K562 (cell line): Measurements from ENCODE around the gene NANS. TPM values are rescaled to one million over a fixed set of nuclear protein-coding genes. Genes with fewer than 3 reads are reported as not detected.
"Not testable (repeated sequence)": the region's sequence is repeated elsewhere in the genome, so short reads cannot be mapped to it uniquely, and the experiment has no call there.

Experiments used
- ATAC-seq: fragments of 200-7000 bp; cut with Tn5 transposase; 3 replicates; pipeline ENCODE4 v1.9.1; 2020; ENCODE audit warnings: moderate library complexity
- BruUV-seq: library from RNA; stranded (reverse); fragments of 400-500 nt; replicated peaks from 2 replicates; lab custom pipeline; 2021; lab: Mats Ljungman, UMichigan
- CTCF ChIA-PET: fragments of 300-600 bp; formaldehyde crosslinking; extraction: SDS; loops from one replicate; lab custom pipeline; 2021; ENCODE audit warnings: low intra/inter-chr PET ratio; lab: Yijun Ruan, JAX
- POLR2A ChIA-PET: fragments of 300-600, 350-650 bp; sonication (Branson Sonifier 250); formaldehyde crosslinking; extraction: SDS; loops from one replicate; lab custom pipeline; 2021; ENCODE audit warnings: antibody characterized with exemption, inconsistent platforms; lab: Yijun Ruan, JAX
- DNase-seq, 4 experiments: peaks; one replicate each; pipeline versions ENCODE4 v3.0.0 to v3.0.0-alpha.2; 2011 to 2018; ENCODE audit warnings: low spot score in 3 of 4, mixed read lengths in 3 of 4; ENCODE audit errors: extremely low read depth in 1 of 4
- FAIRE-seq: peaks from 2 replicates; lab custom pipeline; 2011; peaks lifted over from hg19 to GRCh38; lab: Jason Lieb, UNC
- H2AFZ ChIP-seq: 2 replicates; pipeline ENCODE4 v1.6.0; 2011; ENCODE audit warnings: low read depth, low read length, control low read depth, inconsistent platforms
- H3K27ac ChIP-seq: fragments of 200-600 bp; 3 replicates; pipeline ENCODE4 v1.8.0; 2011; ENCODE audit warnings: low read depth, mild to moderate bottlenecking, control low read depth, inconsistent platforms, low read length, moderate library complexity, mixed read lengths; ENCODE audit errors: extremely low read depth
- H3K27me3 ChIP-seq, 2 experiments: fragments of 300-600 bp in 1 of 2; 2 replicates in 1 of 2; 3 replicates in 1 of 2; pipeline versions ENCODE4 v1.6.0 to v1.8.0; 2011; ENCODE audit warnings: inconsistent platforms in 2 of 2, low read length in 2 of 2, mild to moderate bottlenecking in 1 of 2, mixed read lengths in 1 of 2, moderate library complexity in 1 of 2; ENCODE audit not compliant: control insufficient read depth in 2 of 2, insufficient read depth in 2 of 2
- H3K36me3 ChIP-seq: fragments of 300-600 bp; 3 replicates; pipeline ENCODE4 v1.8.0; 2011; ENCODE audit warnings: mild to moderate bottlenecking, low read length, inconsistent platforms; ENCODE audit not compliant: control insufficient read depth, insufficient read depth
- H3K4me1 ChIP-seq, 2 experiments: fragments of 200-600 bp in 1 of 2; replicated peaks in 1 of 2; 2 replicates in 1 of 2; 3 replicates in 1 of 2; pipeline versions ENCODE4 v1.5.1 to v1.8.0; 2011; ENCODE audit warnings: inconsistent platforms in 2 of 2, low read length in 2 of 2, mild to moderate bottlenecking in 1 of 2, mixed read lengths in 1 of 2, moderate library complexity in 1 of 2; ENCODE audit not compliant: control insufficient read depth in 2 of 2, insufficient read depth in 2 of 2
- H3K4me2 ChIP-seq: 2 replicates; pipeline ENCODE4 v1.6.1; 2011; ENCODE audit warnings: low read length, control low read depth, inconsistent platforms, mixed read lengths; ENCODE audit not compliant: insufficient read depth
- H3K4me3 ChIP-seq: fragments of 200-600 bp; sonication (generic), shearing (Covaris generic); 2 replicates; pipeline ENCODE4 v1.5.1; 2016; ENCODE audit warnings: control low read depth, inconsistent platforms
- H3K79me2 ChIP-seq: fragments of 200-600 bp; 3 replicates; pipeline ENCODE4 v1.8.0; 2011; ENCODE audit warnings: low read length, inconsistent platforms; ENCODE audit not compliant: control insufficient read depth, insufficient read depth
- H3K9ac ChIP-seq, 2 experiments: 2 replicates each; pipeline versions ENCODE4 v1.6.0 to v1.6.1; 2011; ENCODE audit warnings: low read depth in 2 of 2, low read length in 2 of 2, control low read depth in 1 of 2, inconsistent platforms in 1 of 2, mild to moderate bottlenecking in 1 of 2, mixed read lengths in 1 of 2; ENCODE audit not compliant: insufficient read depth in 1 of 2
- H3K9me1 ChIP-seq: one replicate; pipeline ENCODE4 v1.6.0; 2011; ENCODE audit warnings: inconsistent platforms, mild to moderate bottlenecking, low read length, moderate library complexity; ENCODE audit not compliant: control insufficient read depth, insufficient read depth
- H3K9me3 ChIP-seq: replicated peaks from 2 replicates; pipeline ENCODE4 v1.5.1; 2011; ENCODE audit warnings: low read depth, low read length, inconsistent platforms; ENCODE audit not compliant: control insufficient read depth, insufficient read depth
- H4K20me1 ChIP-seq: replicated peaks from 2 replicates; pipeline ENCODE4 v1.6.1; 2011; ENCODE audit warnings: low read length, inconsistent platforms, mixed read lengths; ENCODE audit not compliant: control insufficient read depth, insufficient read depth
- CTCF ChIP-seq, 3 experiments: IDR thresholded peaks in 2 of 3; conservative IDR thresholded peaks in 1 of 3; 2 replicates each; pipeline ENCODE4 v1.5.1; 2011 to 2012; ENCODE audit warnings: low read length in 3 of 3, mild to moderate bottlenecking in 3 of 3, control low read depth in 2 of 3, improper control_type of control experiment in 1 of 3, inconsistent platforms in 1 of 3, low read depth in 1 of 3, mixed read lengths in 1 of 3, moderate library complexity in 1 of 3; ENCODE audit not compliant: insufficient read depth in 2 of 3
- WGBS: fragments of 100-300 bp; shearing (Covaris generic); methylation state at CpG from one replicate; pipeline ENCODE4 v1.1.6; 2016; ENCODE audit warnings: low coverage, mixed read lengths; ENCODE audit not compliant: insufficient coverage; ENCODE audit errors: missing lambda C conversion rate; 5-methylcytosine and 5-hydroxymethylcytosine counted together
- in situ Hi-C: fragments of 300-500 bp; cut with MboI; formaldehyde crosslinking; loops from 4 replicates; pipeline ENCODE4 v1.15.0; 2018; ENCODE audit warnings: inconsistent platforms, mixed read lengths
- intact Hi-C: fragments of 100-400 bp; cut with micrococcal nuclease; formaldehyde crosslinking; loops from 2 replicates; pipeline ENCODE4 v1.14.2; 2022
- polyA plus RNA-seq, 8 experiments: library from polyadenylated mRNA; depleted of rRNA in 4 of 8; stranded (reverse) in 5 of 8; unstranded in 3 of 8; fragments of >200 nt; fragmentation: Nextera tagmentation in 2 of 8; fragmentation: Illumina TruSeq in 1 of 8; extraction: Ambion mirVana in 2 of 8; extraction: Trizol in 1 of 8; gene quantifications; 2 replicates each; pipeline versions ENCODE4 v1.2.1 to v1.2.3, GENCODE V29; 2011 to 2014; ENCODE audit warnings: inconsistent platforms in 1 of 8, missing spikeins in 1 of 8
- total RNA-seq, 7 experiments: library from RNA; depleted of rRNA in 6 of 7; stranded (reverse); fragments of >200 nt in 6 of 7; fragmentation: Illumina TruSeq in 2 of 7; extraction: Trizol in 2 of 7; gene quantifications; 2 replicates each; pipeline versions ENCODE4 v1.2.1 to v1.2.3, GENCODE V29; 2011 to 2021; ENCODE audit warnings: low replicate concordance in 1 of 7

Gene NANS
- total and polyA plus RNA-seq, 9 of the 15 experiments (the other 6 are each of a cell fraction or from before 2014, with no cell fraction given), result 37.1 to 181 (median 137) TPM

DNA sequence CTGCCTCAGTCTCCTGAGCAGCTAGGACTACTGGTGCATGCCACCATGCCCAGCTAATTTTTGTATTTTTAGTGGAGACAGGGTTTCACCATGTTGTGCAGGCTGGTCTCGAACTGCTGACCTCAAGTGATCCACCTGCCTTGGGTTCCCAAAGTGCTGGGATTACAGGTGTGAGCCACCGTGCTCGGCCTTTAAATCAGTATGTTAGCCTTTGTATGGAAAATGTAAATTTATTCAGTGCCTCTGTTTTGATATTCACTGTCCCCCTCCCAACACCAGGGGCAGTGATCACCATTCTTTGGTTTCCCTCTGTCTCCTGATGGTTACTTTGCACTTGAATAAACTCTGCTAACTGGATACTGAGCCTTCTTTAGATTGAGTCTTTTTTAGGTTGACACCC, 34.1 kb downstream of the NANS start:
- H3K4me1 ChIP-seq, H3K27me3 ChIP-seq, BruUV-seq, H3K79me2 ChIP-seq, H2AFZ ChIP-seq, H3K4me2 ChIP-seq, H3K4me3 ChIP-seq, H4K20me1 ChIP-seq, CTCF ChIA-PET, intact Hi-C loops, H3K27ac ChIP-seq, H3K9ac ChIP-seq, FAIRE-seq, H3K9me1 ChIP-seq, in situ Hi-C loops, H3K9me3 ChIP-seq, ATAC-seq: not testable (repeated sequence)
- POLR2A ChIA-PET, result interaction anchor here (0.7 kb wide), 1 partner anchor 143 kb away, joined by 3 read pairs; no protein-coding TSS in a partner anchor
- H3K36me3 ChIP-seq, result peaks cover 53% of the 10 kb centered on the region; the same call in 2 of the 3 replicates
- peak in 1 of 3 experiments; percentile 6; a peak in 1 of 6 replicates for TF ChIP-seq CTCF (IDR thresholded peaks at IDR 0.05 in 2 of 3, conservative IDR thresholded peaks at IDR 0.05 in 1 of 3; ENCODE audit: insufficient read depth in 2 of 3, low read depth in 1 of 3, low read length in 3 of 3)
- peak in 2 of 4 experiments; percentile 53 to 55 for DNase-seq
- 94% methylated on average over 3 of the region's 3 CpGs for WGBS
